ENCODE measurements around the gene FAM135A.

- TF ChIP-seq CTCF (IDR thresholded peaks at IDR 0.05) (no peak), POLR2A (IDR thresholded peaks at IDR 0.05) (no peak)
Measured at GRCh38 chr6:70421509-70421908, 8.2 kb downstream of the FAM135A start.

Measured in uterus (tissue), 2 donors.